Measurements from ENCODE around the gene MTUS2.
"Not testable (repeated sequence)": the region's sequence is repeated elsewhere in the genome, so short reads cannot be mapped to it uniquely, and the experiment has no call there.

DNA sequence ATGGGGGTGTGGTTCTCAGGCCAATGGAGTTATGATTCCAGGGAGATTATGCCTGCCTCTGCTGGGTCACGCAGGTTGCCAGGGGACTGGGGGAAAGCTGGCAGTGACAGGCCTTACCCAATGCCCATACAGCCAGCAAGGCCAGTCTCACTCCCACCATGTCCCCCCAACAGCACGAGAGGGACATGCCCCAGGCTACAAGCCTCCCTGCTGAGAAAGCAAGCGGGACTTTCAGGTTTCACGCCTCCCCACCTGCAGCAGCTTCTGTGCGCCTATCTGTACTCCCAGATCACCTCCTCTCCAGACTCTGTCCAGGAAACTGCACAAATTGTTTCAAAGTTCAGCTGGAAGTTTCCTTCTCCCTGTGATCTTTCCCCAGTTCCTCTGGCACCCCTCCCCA lies 391.0 kb downstream of the MTUS2 start:
- TF ChIP-seq, protein P1, sequence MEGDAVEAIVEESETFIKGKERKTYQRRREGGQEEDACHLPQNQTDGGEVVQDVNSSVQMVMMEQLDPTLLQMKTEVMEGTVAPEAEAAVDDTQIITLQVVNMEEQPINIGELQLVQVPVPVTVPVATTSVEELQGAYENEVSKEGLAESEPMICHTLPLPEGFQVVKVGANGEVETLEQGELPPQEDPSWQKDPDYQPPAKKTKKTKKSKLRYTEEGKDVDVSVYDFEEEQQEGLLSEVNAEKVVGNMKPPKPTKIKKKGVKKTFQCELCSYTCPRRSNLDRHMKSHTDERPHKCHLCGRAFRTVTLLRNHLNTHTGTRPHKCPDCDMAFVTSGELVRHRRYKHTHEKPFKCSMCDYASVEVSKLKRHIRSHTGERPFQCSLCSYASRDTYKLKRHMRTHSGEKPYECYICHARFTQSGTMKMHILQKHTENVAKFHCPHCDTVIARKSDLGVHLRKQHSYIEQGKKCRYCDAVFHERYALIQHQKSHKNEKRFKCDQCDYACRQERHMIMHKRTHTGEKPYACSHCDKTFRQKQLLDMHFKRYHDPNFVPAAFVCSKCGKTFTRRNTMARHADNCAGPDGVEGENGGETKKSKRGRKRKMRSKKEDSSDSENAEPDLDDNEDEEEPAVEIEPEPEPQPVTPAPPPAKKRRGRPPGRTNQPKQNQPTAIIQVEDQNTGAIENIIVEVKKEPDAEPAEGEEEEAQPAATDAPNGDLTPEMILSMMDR (conservative IDR thresholded peaks at IDR 0.05; ENCODE audit: low read depth, low read length) = not testable (repeated sequence)
- not testable (repeated sequence) for TF ChIP-seq EZH2 (IDR thresholded peaks at IDR 0.05; ENCODE audit: borderline replicate concordance, low read depth, low read length, poor library complexity, severe bottlenecking)
